GM19238 (cell line): Measurements from ENCODE around the gene GJA4.

Experiments
- DNase-seq: peaks from one replicate; pipeline ENCODE4 v3.0.0; 2011; ENCODE audit warnings: low spot score; ENCODE audit not compliant: insufficient read length

Gene GJA4

GRCh38 chr1:34792868-34793727 is at the start of gene GJA4:
TSS of gene GJA4 (plus strand) at chr1:34792999. CDS start at chr1:34794214, 1,215 bp downstream.
- no peak for DNase-seq

- DNase-seq, result no peak
These were observed 49.0 kb upstream of the GJA4 start for GRCh38 chr1:34743775-34744174.

- no peak for DNase-seq
These were observed 47.9 kb upstream of the GJA4 start for GRCh38 chr1:34744851-34745250.

GRCh38 chr1:34745666-34746065 is 47.1 kb upstream of the GJA4 start:
- no peak for DNase-seq

GRCh38 chr1:34746101-34746500 is 46.7 kb upstream of the GJA4 start:
- no peak for DNase-seq

GRCh38 chr1:34746785-34747637 is 45.8 kb upstream of the GJA4 start:
- DNase-seq, result no peak

- DNase-seq, result no peak
These were observed 45.2 kb upstream of the GJA4 start for GRCh38 chr1:34747638-34747941.

GRCh38 chr1:34749992-34750391 is 42.8 kb upstream of the GJA4 start:
- no peak for DNase-seq

- no peak for DNase-seq
These were observed 42.2 kb upstream of the GJA4 start for GRCh38 chr1:34750610-34751009.

- DNase-seq, result no peak
These were observed 39.6 kb upstream of the GJA4 start for GRCh38 chr1:34753163-34753562.

GRCh38 chr1:34754964-34755637 is 37.7 kb upstream of the GJA4 start, which contains the start of gene GJB5:
TSS of gene GJB5 (plus strand) at chr1:34755047. CDS start at chr1:34757331, 2,284 bp downstream.
- no peak for DNase-seq

- DNase-seq, result no peak
These were observed 36.8 kb upstream of the GJA4 start for GRCh38 chr1:34755961-34756360.

- DNase-seq, result no peak
These were observed 35.4 kb upstream of the GJA4 start for GRCh38 chr1:34757386-34757785.

- DNase-seq, result no peak
These were observed 34.0 kb upstream of the GJA4 start for GRCh38 chr1:34758751-34759150.

GRCh38 chr1:34759503-34760357 is 33.1 kb upstream of the GJA4 start, which contains the start of gene GJB4:
TSS of gene GJB4 (plus strand) at chr1:34759740. CDS start at chr1:34761255, 1,515 bp downstream.
- DNase-seq, result no peak

- no peak for DNase-seq
These were observed 31.5 kb upstream of the GJA4 start for GRCh38 chr1:34761176-34761761.

- no peak for DNase-seq
These were observed 31.0 kb upstream of the GJA4 start for GRCh38 chr1:34761776-34762307.

GRCh38 chr1:34762474-34763141 is 30.2 kb upstream of the GJA4 start:
- DNase-seq, result no peak

- DNase-seq, result no peak
These were observed 29.5 kb upstream of the GJA4 start for GRCh38 chr1:34763142-34763781.
